Panc1 (cell line): ENCODE data around the gene INPP4A.

ENCODE experiments used
- POLR2AphosphoS5 ChIP-seq: IDR thresholded peaks from 2 replicates; pipeline ENCODE4 v1.6.1; 2012; ENCODE audit warnings: mild to moderate bottlenecking, low read depth, low read length, moderate library complexity
- SIN3A ChIP-seq: IDR thresholded peaks from 2 replicates; pipeline ENCODE4 v1.6.1; 2012; ENCODE audit warnings: low read depth, mild to moderate bottlenecking, low read length, moderate library complexity, borderline replicate concordance; ENCODE audit not compliant: insufficient read depth
- TCF7L2 ChIP-seq: IDR thresholded peaks from 2 replicates; pipeline ENCODE4 v1.6.1; 2011; ENCODE audit warnings: mild to moderate bottlenecking, low read depth, low read length, inconsistent platforms
- TF ChIP-seq, protein P1 (sequence below), 2 experiments: IDR thresholded peaks; 2 replicates each; pipeline ENCODE4 v1.6.1; 2011 to 2012; ENCODE audit warnings: low read depth in 2 of 2, control low read depth in 1 of 2, low read length in 1 of 2, mild to moderate bottlenecking in 1 of 2, moderate library complexity in 1 of 2; ENCODE audit not compliant: insufficient read depth in 1 of 2
- TF ChIP-seq, protein P2 (sequence below): fragments of 450-650 bp; IDR thresholded peaks from 2 replicates; pipeline ENCODE4 v1.5.1; 2017; ENCODE audit warnings: mild to moderate bottlenecking

DNA sequence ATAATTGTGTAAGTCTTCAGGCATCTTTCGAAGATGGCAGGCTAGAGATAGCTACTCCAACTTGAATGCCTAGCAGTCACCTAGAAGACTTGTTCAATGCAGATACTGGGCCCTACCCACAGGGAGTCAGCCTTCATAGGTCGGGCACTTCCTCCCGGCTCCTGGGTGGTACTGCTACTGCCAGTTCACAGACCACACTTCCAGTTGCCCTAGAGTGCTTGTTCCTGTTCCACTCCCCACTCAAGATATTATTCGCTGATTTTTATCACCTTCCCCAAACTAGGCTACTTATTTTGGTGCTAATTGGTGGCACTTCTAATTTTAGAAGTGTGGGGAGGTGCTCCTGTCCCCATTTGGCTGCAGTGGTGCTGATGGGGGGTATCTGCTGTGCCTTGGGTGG is 34.2 kb downstream of the INPP4A start:
- TF ChIP-seq POLR2AphosphoS5, result no peak
- TF ChIP-seq, protein P1, sequence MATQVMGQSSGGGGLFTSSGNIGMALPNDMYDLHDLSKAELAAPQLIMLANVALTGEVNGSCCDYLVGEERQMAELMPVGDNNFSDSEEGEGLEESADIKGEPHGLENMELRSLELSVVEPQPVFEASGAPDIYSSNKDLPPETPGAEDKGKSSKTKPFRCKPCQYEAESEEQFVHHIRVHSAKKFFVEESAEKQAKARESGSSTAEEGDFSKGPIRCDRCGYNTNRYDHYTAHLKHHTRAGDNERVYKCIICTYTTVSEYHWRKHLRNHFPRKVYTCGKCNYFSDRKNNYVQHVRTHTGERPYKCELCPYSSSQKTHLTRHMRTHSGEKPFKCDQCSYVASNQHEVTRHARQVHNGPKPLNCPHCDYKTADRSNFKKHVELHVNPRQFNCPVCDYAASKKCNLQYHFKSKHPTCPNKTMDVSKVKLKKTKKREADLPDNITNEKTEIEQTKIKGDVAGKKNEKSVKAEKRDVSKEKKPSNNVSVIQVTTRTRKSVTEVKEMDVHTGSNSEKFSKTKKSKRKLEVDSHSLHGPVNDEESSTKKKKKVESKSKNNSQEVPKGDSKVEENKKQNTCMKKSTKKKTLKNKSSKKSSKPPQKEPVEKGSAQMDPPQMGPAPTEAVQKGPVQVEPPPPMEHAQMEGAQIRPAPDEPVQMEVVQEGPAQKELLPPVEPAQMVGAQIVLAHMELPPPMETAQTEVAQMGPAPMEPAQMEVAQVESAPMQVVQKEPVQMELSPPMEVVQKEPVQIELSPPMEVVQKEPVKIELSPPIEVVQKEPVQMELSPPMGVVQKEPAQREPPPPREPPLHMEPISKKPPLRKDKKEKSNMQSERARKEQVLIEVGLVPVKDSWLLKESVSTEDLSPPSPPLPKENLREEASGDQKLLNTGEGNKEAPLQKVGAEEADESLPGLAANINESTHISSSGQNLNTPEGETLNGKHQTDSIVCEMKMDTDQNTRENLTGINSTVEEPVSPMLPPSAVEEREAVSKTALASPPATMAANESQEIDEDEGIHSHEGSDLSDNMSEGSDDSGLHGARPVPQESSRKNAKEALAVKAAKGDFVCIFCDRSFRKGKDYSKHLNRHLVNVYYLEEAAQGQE (IDR thresholded peaks at IDR 0.05; ENCODE audit: insufficient read depth in 1 of 2, low read depth in 2 of 2, low read length in 1 of 2), result no peak
- TF ChIP-seq, protein P2, sequence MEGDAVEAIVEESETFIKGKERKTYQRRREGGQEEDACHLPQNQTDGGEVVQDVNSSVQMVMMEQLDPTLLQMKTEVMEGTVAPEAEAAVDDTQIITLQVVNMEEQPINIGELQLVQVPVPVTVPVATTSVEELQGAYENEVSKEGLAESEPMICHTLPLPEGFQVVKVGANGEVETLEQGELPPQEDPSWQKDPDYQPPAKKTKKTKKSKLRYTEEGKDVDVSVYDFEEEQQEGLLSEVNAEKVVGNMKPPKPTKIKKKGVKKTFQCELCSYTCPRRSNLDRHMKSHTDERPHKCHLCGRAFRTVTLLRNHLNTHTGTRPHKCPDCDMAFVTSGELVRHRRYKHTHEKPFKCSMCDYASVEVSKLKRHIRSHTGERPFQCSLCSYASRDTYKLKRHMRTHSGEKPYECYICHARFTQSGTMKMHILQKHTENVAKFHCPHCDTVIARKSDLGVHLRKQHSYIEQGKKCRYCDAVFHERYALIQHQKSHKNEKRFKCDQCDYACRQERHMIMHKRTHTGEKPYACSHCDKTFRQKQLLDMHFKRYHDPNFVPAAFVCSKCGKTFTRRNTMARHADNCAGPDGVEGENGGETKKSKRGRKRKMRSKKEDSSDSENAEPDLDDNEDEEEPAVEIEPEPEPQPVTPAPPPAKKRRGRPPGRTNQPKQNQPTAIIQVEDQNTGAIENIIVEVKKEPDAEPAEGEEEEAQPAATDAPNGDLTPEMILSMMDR, result no peak
- TF ChIP-seq SIN3A, result no peak
- TF ChIP-seq TCF7L2, result no peak
